WTC11 (cell line): ENCODE data around the gene DDX39B.
"Not testable (repeated sequence)": the region's sequence is repeated elsewhere in the genome, so short reads cannot be mapped to it uniquely, and the experiment has no call there.

Source experiments
- KAT7 ChIP-seq: sonication (generic); formaldehyde crosslinking; IDR thresholded peaks from 2 replicates; pipeline ENCODE4 v1.8.1; 2023; ENCODE audit warnings: missing genetic modification reagents, mild to moderate bottlenecking, borderline replicate concordance
- STAT6 ChIP-seq: sonication (generic); formaldehyde crosslinking; conservative IDR thresholded peaks from 2 replicates; pipeline ENCODE4 v1.8.1; 2023; ENCODE audit warnings: mild to moderate bottlenecking, low read depth, missing genetic modification reagents, moderate library complexity

- TF ChIP-seq STAT6, KAT7: not testable (repeated sequence)
Measured at GRCh38 chr6:31590691-31591090, 48.9 kb upstream of the DDX39B start.
